Measurements from ENCODE around the gene ZAP70. TPM values are rescaled to one million over a fixed set of nuclear protein-coding genes. Genes with fewer than 3 reads are reported as not detected.

The ZAP70 gene
- total RNA-seq, 1 experiment from 2014 or later: 0.61 TPM

GRCh38 chr2:97784953-97785352 is 71.6 kb downstream of the ZAP70 start (continued):
- TF ChIP-seq TEAD1 (CRISPR knock-in tag; IDR thresholded peaks at IDR 0.05): no peak

- H3K36me3 Mint-ChIP-seq: no peaks in the 10 kb centered on the region
Measured at GRCh38 chr2:97785818-97786217, 72.4 kb downstream of the ZAP70 start.

GRCh38 chr2:97788986-97789644 is 75.7 kb downstream of the ZAP70 start:
- POLR2A ChIA-PET: interaction anchor here (0.6 kb wide), 1 partner anchor 267 kb away, joined by 6 read pairs; no protein-coding TSS in a partner anchor
- H3K36me3 Mint-ChIP-seq: peaks cover 18% of the 10 kb centered on the region
- ATAC-seq: no peak
- H3K9me3 Mint-ChIP-seq: no peaks in the 10 kb centered on the region
- CTCF ChIA-PET: interaction anchor here (0.7 kb wide), 1 partner anchor 812 kb away, joined by 3 read pairs; no protein-coding TSS in a partner anchor
- no peaks in the 10 kb centered on the region for H3K27me3 Mint-ChIP-seq (ENCODE audit: low read depth)
- no peak overlapping the region for H3K27ac Mint-ChIP-seq
- no peak for DNase-seq (ENCODE audit: low spot score)
- no peak overlapping the region for H3K4me3 Mint-ChIP-seq
- H3K4me1 Mint-ChIP-seq: no peaks in the 10 kb centered on the region
- no peak for TF ChIP-seq ETV6 (CRISPR knock-in tag; IDR thresholded peaks at IDR 0.05)
- no peak for TF ChIP-seq GABPB1 (CRISPR knock-in tag; IDR thresholded peaks at IDR 0.05)
- TF ChIP-seq ZNF416 (CRISPR knock-in tag; IDR thresholded peaks at IDR 0.05): no peak
- TF ChIP-seq ELF4 (CRISPR knock-in tag; IDR thresholded peaks at IDR 0.05; ENCODE audit: low read depth): no peak
- TF ChIP-seq MLX (CRISPR knock-in tag; IDR thresholded peaks at IDR 0.05): no peak
- no peak for TF ChIP-seq E2F1 (CRISPR knock-in tag; IDR thresholded peaks at IDR 0.05)
- TF ChIP-seq SP1 (CRISPR knock-in tag; conservative IDR thresholded peaks at IDR 0.05): no peak
- no peak for TF ChIP-seq CDX4 (CRISPR knock-in tag; IDR thresholded peaks at IDR 0.05; ENCODE audit: borderline replicate concordance)
- no peak for TF ChIP-seq NFE2L1 (CRISPR knock-in tag; IDR thresholded peaks at IDR 0.05)

More at GRCh38 chr2:97785818-97786217, 72.4 kb downstream of the ZAP70 start:
- Mint-ChIP-seq H3K27ac (no peak overlapping the region), H3K4me3 (no peak overlapping the region), H3K4me1 (no peaks in the 10 kb centered on the region), H3K9me3 (no peaks in the 10 kb centered on the region), H3K27me3 (ENCODE audit: low read depth) (no peaks in the 10 kb centered on the region)
- ChIA-PET CTCF (interaction anchor here (0.7 kb wide), 1 partner anchor 45 kb away, joined by 3 read pairs; no protein-coding TSS in a partner anchor), POLR2A (no interaction called here)
- ATAC-seq: no peak
- TF ChIP-seq ZNF671 (CRISPR knock-in tag; IDR thresholded peaks at IDR 0.05) (no peak), KAT7 (CRISPR knock-in tag; IDR thresholded peaks at IDR 0.05; ENCODE audit: borderline replicate concordance) (no peak), PRRX2 (CRISPR knock-in tag; IDR thresholded peaks at IDR 0.05) (no peak), ERG (CRISPR knock-in tag; IDR thresholded peaks at IDR 0.05) (no peak), ELF4 (CRISPR knock-in tag; IDR thresholded peaks at IDR 0.05; ENCODE audit: low read depth) (no peak), NR2C2 (CRISPR knock-in tag; IDR thresholded peaks at IDR 0.05) (no peak), FOXP4 (CRISPR knock-in tag; IDR thresholded peaks at IDR 0.05) (no peak), ATF2 (CRISPR knock-in tag; IDR thresholded peaks at IDR 0.05; ENCODE audit: borderline replicate concordance, low read depth) (no peak), ZSCAN18 (CRISPR knock-in tag; IDR thresholded peaks at IDR 0.05) (no peak), CREB1 (CRISPR knock-in tag; IDR thresholded peaks at IDR 0.05) (no peak), ZNF317 (CRISPR knock-in tag; IDR thresholded peaks at IDR 0.05; ENCODE audit: borderline replicate concordance, low read depth) (no peak)
- no peak for DNase-seq (ENCODE audit: low spot score)

Measured in WTC11 (cell line).